Measurements from ENCODE around the gene PDZD7.

PDZD7 gene

GRCh38 chr10:100987685-100988049 is 43.3 kb downstream of the PDZD7 start:
- Histone ChIP-seq H3K9me3 (ENCODE audit: control insufficient read depth, insufficient read depth, low read length) (no peaks in the 10 kb centered on the region), H3K4me3 (ENCODE audit: low read length) (peak overlapping the region; percentile 82), H3K4me2 (ENCODE audit: low read length) (peak overlapping the region; percentile 84), H4K20me1 (ENCODE audit: control insufficient read depth, insufficient read depth, low read depth, low read length) (peaks cover 6% of the 10 kb centered on the region; the same call in 1 of the 2 replicates), H3F3A (ENCODE audit: control insufficient read depth, insufficient read depth) (no peaks in the 10 kb centered on the region), H3K79me2 (ENCODE audit: control insufficient read depth, low read length) (peaks cover 60% of the 10 kb centered on the region), H3K4me1 (ENCODE audit: control insufficient read depth, low read length) (peaks cover 28% of the 10 kb centered on the region), H3K36me3 (ENCODE audit: control insufficient read depth, low read length) (peaks cover 40% of the 10 kb centered on the region), H3K27ac (ENCODE audit: low read depth, low read length) (peak overlapping the region; percentile 69), H3K9me2 (replicated peaks; ENCODE audit: control insufficient read depth, low read length) (no peaks in the 10 kb centered on the region), H3K27me3 (ENCODE audit: control insufficient read depth, low read length) (no peaks in the 10 kb centered on the region)
- no peak for TF ChIP-seq EZH2phosphoT487 (IDR thresholded peaks at IDR 0.05; ENCODE audit: borderline replicate concordance, low read length)
- no peak for TF ChIP-seq CTCF (IDR thresholded peaks at IDR 0.05; ENCODE audit: low read depth, low read length, poor library complexity, severe bottlenecking)

GRCh38 chr10:100986952-100987684 is 43.8 kb downstream of the PDZD7 start, which contains the start of the genes MRPL43 and TWNK:
Gene MRPL43 (minus strand): TSS chr10:100987497. CDS start chr10:100987443, 54 bp downstream.
Gene TWNK (plus strand): TSS chr10:100987543. CDS start chr10:100988211, 668 bp downstream.
- H3K9me2 ChIP-seq (replicated peaks; ENCODE audit: control insufficient read depth, low read length), result no peaks in the 10 kb centered on the region
- peaks cover 60% of the 10 kb centered on the region for H3K79me2 ChIP-seq (ENCODE audit: control insufficient read depth, low read length)
- H3K27ac ChIP-seq (ENCODE audit: low read depth, low read length), result peak within 1 kb of the TSS; percentile 69
- H3K4me1 ChIP-seq (ENCODE audit: control insufficient read depth, low read length), result peaks cover 28% of the 10 kb centered on the region
- no peaks in the 10 kb centered on the region for H3F3A ChIP-seq (ENCODE audit: control insufficient read depth, insufficient read depth)
- H4K20me1 ChIP-seq (ENCODE audit: control insufficient read depth, insufficient read depth, low read depth, low read length), result peaks cover 6% of the 10 kb centered on the region; the same call in 1 of the 2 replicates
- H3K36me3 ChIP-seq (ENCODE audit: control insufficient read depth, low read length), result peaks cover 40% of the 10 kb centered on the region
- H3K4me3 ChIP-seq (ENCODE audit: low read length), result peak within 1 kb of the TSS; percentile 82
- TF ChIP-seq CTCF (IDR thresholded peaks at IDR 0.05; ENCODE audit: low read depth, low read length, poor library complexity, severe bottlenecking) (no peak), EZH2phosphoT487 (IDR thresholded peaks at IDR 0.05; ENCODE audit: borderline replicate concordance, low read length) (no peak)
- H3K9me3 ChIP-seq (ENCODE audit: control insufficient read depth, insufficient read depth, low read length), result no peaks in the 10 kb centered on the region
- peak within 1 kb of the TSS; percentile 84 for H3K4me2 ChIP-seq (ENCODE audit: low read length)
- H3K27me3 ChIP-seq (ENCODE audit: control insufficient read depth, low read length), result no peaks in the 10 kb centered on the region

DNA sequence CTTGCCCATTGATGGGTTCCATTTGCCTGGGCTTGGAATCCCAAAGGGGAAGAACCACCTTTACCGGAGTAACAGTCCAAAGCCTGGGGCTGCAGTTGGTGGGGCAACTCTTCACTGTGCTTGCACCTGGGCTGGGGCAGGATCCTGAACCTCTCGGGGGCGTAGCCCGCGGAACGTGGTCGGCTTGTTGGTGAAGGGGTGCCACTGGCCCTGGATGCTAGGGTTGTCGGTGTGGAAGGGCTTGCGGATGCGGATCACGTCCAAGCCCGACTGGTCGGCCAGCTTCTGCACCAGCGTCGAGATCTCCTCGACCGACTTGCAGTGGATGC is 44.3 kb downstream of the PDZD7 start:
- Histone ChIP-seq H3K27ac (ENCODE audit: low read depth, low read length) (peak overlapping the region; percentile 69; the same call in 1 of the 2 replicates), H3K79me2 (ENCODE audit: control insufficient read depth, low read length) (peaks cover 60% of the 10 kb centered on the region), H3K36me3 (ENCODE audit: control insufficient read depth, low read length) (peaks cover 40% of the 10 kb centered on the region), H3K9me2 (replicated peaks; ENCODE audit: control insufficient read depth, low read length) (no peaks in the 10 kb centered on the region), H3K4me2 (ENCODE audit: low read length) (peak overlapping the region; percentile 84), H3K9me3 (ENCODE audit: control insufficient read depth, insufficient read depth, low read length) (no peaks in the 10 kb centered on the region), H3K27me3 (ENCODE audit: control insufficient read depth, low read length) (no peaks in the 10 kb centered on the region), H3F3A (ENCODE audit: control insufficient read depth, insufficient read depth) (no peaks in the 10 kb centered on the region), H3K4me3 (ENCODE audit: low read length) (peak overlapping the region; percentile 82), H3K4me1 (ENCODE audit: control insufficient read depth, low read length) (peaks cover 28% of the 10 kb centered on the region), H4K20me1 (ENCODE audit: control insufficient read depth, insufficient read depth, low read depth, low read length) (peaks cover 6% of the 10 kb centered on the region; the same call in 1 of the 2 replicates)
- TF ChIP-seq EZH2phosphoT487 (IDR thresholded peaks at IDR 0.05; ENCODE audit: borderline replicate concordance, low read length), result no peak

- TF ChIP-seq EZH2phosphoT487 (IDR thresholded peaks at IDR 0.05; ENCODE audit: borderline replicate concordance, low read length) (no peak), CTCF (IDR thresholded peaks at IDR 0.05; ENCODE audit: low read depth, low read length, poor library complexity, severe bottlenecking) (no peak)
- H3K9me2 ChIP-seq (replicated peaks; ENCODE audit: control insufficient read depth, low read length), result no peaks in the 10 kb centered on the region
- no peaks in the 10 kb centered on the region for H3F3A ChIP-seq (ENCODE audit: control insufficient read depth, insufficient read depth)
- H3K79me2 ChIP-seq (ENCODE audit: control insufficient read depth, low read length), result peaks cover 49% of the 10 kb centered on the region
- no peaks in the 10 kb centered on the region for H3K27me3 ChIP-seq (ENCODE audit: control insufficient read depth, low read length)
- peaks cover 33% of the 10 kb centered on the region for H3K36me3 ChIP-seq (ENCODE audit: control insufficient read depth, low read length)
- no peaks in the 10 kb centered on the region for H3K9me3 ChIP-seq (ENCODE audit: control insufficient read depth, insufficient read depth, low read length)
- peaks cover 6% of the 10 kb centered on the region; the same call in 1 of the 2 replicates for H4K20me1 ChIP-seq (ENCODE audit: control insufficient read depth, insufficient read depth, low read depth, low read length)
- H3K4me1 ChIP-seq (ENCODE audit: control insufficient read depth, low read length), result peaks cover 28% of the 10 kb centered on the region
- H3K4me2 ChIP-seq (ENCODE audit: low read length), result no peak overlapping the region; the same call in 1 of the 2 replicates
- H3K27ac ChIP-seq (ENCODE audit: low read depth, low read length), result no peak overlapping the region
- no peak overlapping the region for H3K4me3 ChIP-seq (ENCODE audit: low read length)
Measured at GRCh38 chr10:100985336-100985735, 45.6 kb downstream of the PDZD7 start.
